ENCODE results near the gene TPPP2.

The TPPP2 gene

DNA sequence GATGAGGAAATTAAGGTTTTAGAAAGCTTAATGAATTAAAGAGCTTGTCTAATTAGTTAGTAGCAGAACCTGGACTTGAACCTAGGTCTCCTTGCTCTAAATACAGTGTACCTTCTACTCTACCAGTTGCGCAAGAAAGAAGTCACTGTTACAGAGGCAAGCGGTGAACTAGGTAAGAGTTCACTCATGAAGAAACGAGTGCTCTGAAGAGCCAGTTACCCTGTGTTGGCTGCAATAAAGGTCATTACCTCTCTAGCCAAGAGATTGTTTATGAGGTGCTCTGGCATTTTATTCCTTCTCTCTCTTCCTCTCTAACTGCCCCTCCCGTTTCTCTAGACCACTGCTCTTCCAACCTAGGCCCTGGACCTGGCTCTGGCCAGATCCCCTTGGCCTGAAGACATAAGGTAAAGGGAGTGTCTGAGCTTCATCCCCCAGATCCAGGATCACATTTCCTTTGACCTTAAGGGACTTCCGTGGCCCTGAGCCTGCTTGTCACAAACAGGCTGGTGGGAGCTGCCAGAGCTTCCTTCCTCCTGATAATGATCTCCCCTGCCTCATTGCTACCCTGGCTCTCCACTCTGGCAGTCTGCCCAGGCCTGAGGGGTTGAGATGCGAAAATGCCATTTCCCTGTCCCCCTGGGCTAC, 14.1 kb downstream of the TPPP2 start:
- Histone ChIP-seq H3K9me3 (no peaks in the 10 kb centered on the region), H3K4me3 (no peak overlapping the region), H3K27me3 (peaks cover 0 to 8% of the 10 kb centered on the region in 2 donors), H3K4me1 (peaks cover 0 to 15% (median 9%) of the 10 kb centered on the region in 4 donors), H3K27ac (no peak overlapping the region), H3K36me3 (no peaks in the 10 kb centered on the region)
- no peak for DNase-seq
- TF ChIP-seq, protein P1, sequence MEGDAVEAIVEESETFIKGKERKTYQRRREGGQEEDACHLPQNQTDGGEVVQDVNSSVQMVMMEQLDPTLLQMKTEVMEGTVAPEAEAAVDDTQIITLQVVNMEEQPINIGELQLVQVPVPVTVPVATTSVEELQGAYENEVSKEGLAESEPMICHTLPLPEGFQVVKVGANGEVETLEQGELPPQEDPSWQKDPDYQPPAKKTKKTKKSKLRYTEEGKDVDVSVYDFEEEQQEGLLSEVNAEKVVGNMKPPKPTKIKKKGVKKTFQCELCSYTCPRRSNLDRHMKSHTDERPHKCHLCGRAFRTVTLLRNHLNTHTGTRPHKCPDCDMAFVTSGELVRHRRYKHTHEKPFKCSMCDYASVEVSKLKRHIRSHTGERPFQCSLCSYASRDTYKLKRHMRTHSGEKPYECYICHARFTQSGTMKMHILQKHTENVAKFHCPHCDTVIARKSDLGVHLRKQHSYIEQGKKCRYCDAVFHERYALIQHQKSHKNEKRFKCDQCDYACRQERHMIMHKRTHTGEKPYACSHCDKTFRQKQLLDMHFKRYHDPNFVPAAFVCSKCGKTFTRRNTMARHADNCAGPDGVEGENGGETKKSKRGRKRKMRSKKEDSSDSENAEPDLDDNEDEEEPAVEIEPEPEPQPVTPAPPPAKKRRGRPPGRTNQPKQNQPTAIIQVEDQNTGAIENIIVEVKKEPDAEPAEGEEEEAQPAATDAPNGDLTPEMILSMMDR (IDR thresholded peaks at IDR 0.05) = no peak
- intact Hi-C loops (cut with DNase I; ENCODE audit: low total_unique reads) = no loop called here

DNA sequence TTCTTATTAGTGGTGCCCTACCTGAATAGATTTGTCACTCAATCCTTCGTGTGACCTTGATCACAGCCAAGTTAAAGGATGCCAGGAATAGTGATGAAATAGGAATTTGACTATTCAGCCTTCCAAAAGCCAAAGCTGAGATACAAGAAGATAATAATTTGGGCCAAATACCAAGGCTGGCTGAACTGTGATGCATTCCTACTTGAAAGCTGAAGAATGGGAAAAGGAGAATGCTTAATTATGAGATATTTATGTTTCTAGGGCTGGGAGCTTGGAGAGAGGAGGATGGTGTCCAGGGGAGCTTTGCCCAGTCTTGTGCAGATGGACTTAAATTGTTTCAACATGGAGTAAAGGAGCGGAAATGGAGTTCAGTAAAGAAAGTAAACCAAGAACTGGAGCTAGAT, 17.4 kb downstream of the TPPP2 start:
- intact Hi-C loops (cut with DNase I; ENCODE audit: low total_unique reads) = no loop called here
- Histone ChIP-seq H3K4me1 (peaks cover 0 to 5% (median 0%) of the 10 kb centered on the region in 4 donors), H3K36me3 (no peaks in the 10 kb centered on the region), H3K27ac (no peak overlapping the region), H3K4me3 (no peak overlapping the region), H3K27me3 (peaks cover 0 to 8% of the 10 kb centered on the region in 2 donors), H3K9me3 (no peaks in the 10 kb centered on the region)
- no peak for DNase-seq
- TF ChIP-seq, protein P1 (IDR thresholded peaks at IDR 0.05) = no peak

DNA sequence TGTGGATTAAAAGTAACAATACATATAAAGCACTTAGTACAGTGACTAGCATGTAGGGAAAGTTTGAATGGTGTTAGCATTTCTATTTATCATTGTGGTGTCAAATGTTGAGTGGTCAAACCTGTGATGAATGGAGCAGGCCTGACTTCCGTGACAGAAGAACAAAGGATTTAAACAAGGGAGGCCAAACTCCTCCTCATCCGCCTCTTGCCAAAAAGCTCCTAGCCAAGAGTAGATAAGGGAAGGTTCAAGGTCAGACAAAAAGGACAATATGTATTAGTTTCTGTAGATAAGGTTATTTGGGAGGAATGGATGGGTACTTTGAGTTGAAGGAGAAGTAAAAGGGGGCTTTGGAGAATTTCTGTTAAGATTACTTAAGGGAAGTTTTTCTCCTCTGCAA, 18.6 kb downstream of the TPPP2 start:
- H3K4me3 ChIP-seq = no peak overlapping the region
- H3K27me3 ChIP-seq = no peaks in the 10 kb centered on the region
- intact Hi-C loops (cut with DNase I; ENCODE audit: low total_unique reads) = no loop called here
- H3K27ac ChIP-seq = no peak overlapping the region
- TF ChIP-seq, protein P1 (IDR thresholded peaks at IDR 0.05) = no peak
- peaks cover 0 to 5% (median 0%) of the 10 kb centered on the region in 4 donors for H3K4me1 ChIP-seq
- no peak for DNase-seq
- no peaks in the 10 kb centered on the region for H3K36me3 ChIP-seq
- H3K9me3 ChIP-seq = no peaks in the 10 kb centered on the region

DNA sequence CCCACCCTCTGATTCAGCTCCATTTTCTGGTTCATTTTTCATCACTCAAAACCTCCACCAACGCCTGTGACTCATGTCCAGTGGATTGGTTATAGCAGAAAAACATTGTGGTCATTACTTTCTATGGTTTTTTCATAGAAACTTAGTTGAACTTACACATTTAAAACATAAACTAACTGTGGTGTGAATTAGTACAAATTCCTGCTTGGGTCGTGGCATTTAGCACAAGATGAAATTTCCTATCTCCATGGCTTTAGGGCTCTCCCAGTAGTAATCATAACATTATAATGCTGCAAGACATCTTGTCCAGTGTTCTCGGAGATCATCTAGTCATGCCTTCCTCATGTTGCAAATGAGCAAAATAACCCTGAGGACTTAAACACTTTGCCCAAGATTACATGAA, 19.3 kb downstream of the TPPP2 start:
- H3K9me3 ChIP-seq = no peaks in the 10 kb centered on the region
- no peak overlapping the region for H3K27ac ChIP-seq
- no peaks in the 10 kb centered on the region for H3K27me3 ChIP-seq
- no peak for DNase-seq
- no peaks in the 10 kb centered on the region for H3K36me3 ChIP-seq
- intact Hi-C loops (cut with DNase I; ENCODE audit: low total_unique reads) = no loop called here
- TF ChIP-seq, protein P1 (IDR thresholded peaks at IDR 0.05) = no peak
- H3K4me1 ChIP-seq = peaks cover 0 to 3% (median 0%) of the 10 kb centered on the region in 4 donors
- no peak overlapping the region for H3K4me3 ChIP-seq

DNA sequence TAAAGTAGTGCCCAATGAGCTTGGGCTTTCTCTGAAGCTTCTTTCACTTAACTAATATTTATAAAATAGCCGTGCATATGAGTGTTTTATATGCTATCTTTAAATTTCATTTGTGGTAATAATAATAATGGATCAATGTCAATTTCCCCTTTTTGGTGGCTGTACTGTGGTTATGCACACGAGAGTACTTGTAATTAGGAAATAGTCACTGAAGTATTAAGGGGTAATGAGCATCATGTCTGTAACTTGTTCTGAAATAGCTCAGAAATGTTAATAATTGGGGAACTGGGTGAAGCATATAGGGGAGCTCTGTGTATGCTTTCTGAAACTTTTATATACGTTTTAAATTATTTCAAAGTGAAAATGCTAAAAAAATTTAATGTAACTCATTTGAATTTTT, 20.6 kb downstream of the TPPP2 start:
- Histone ChIP-seq H3K9me3 (no peaks in the 10 kb centered on the region), H3K27me3 (no peaks in the 10 kb centered on the region), H3K36me3 (no peaks in the 10 kb centered on the region), H3K27ac (no peak overlapping the region), H3K4me1 (no peaks in the 10 kb centered on the region), H3K4me3 (no peak overlapping the region)
- intact Hi-C loops (cut with DNase I; ENCODE audit: low total_unique reads) = no loop called here
- no peak for DNase-seq
- TF ChIP-seq, protein P1 (IDR thresholded peaks at IDR 0.05) = no peak

Data from tibial artery (tissue), 4 donors.